Stimulated activated CD4-positive, alpha-beta T cell treated with anti-CD3 and anti-CD28 coated beads, Interleukin-4, amount 100 ng/mL, for 24 hours (primary cell): Measurements from ENCODE around the gene PTPRM.

ENCODE experiments used
- DNase-seq: peaks from one replicate; pipeline ENCODE4 v3.0.0-alpha.2; 2020

The PTPRM gene

DNA sequence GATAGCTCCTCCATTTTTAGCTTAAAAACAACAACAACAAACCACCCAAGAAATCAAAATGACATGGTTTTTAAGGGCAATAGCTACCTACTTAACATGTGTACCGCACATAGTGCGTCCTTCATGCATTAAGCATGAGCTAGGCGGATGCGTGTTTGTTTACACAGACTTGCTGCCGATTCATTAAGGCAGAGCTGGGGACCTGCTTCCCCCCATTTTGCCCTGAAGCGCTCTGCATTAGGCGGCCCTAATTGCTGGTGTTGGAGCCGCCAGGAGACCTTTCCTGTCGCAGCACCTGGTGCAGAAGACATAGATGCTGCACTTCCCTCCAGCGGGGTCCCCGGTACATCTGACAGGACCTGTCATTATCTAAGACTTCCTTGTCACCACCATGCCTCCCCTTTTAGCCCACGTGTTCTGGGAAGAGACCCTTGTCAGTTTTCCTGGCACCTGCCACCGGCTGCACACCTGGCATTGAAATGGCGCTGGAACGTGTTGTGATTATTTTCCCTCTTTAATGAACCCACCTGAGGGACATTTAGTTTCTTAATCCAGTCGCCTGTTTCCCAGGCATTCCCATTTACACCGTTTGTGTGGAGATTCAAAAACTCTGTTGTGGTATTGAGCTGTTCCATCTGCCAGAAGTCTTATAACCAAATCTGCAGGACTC lies 781.1 kb downstream of the PTPRM start:
- DNase-seq: no peak

DNA sequence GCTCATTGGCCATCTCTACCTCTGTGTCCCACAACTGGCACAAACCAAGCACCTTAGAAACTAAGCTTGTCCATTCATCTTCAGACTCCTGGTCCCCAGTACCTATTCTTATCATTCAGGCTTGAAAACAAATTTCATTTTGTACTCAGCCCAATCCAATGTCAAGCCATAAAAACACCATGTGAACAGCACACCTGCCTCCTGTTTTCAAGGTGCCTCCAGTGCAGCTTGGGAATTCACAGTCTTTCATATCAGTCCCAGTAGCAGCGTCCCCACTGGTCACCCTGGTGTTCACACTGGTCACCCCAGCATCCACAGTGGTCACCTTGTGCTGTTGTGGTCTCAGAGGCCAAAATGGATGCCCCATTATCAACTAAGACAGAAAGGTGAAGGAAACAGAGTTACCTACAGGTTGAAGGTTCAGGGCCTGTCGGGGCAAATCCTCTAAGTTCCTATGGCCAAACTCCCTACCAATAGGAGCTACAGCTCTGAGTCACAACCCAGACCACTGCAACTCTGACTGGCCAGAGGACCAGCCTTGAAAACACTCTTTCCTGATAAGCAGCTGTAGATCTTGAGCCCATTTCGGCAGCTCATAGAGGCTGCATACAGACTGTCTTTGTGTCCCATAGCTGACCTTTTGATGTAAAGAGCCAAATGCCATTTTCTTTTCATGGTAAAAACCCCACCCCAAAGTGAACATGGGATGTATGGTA lies 782.6 kb downstream of the PTPRM start:
- no peak for DNase-seq

DNA sequence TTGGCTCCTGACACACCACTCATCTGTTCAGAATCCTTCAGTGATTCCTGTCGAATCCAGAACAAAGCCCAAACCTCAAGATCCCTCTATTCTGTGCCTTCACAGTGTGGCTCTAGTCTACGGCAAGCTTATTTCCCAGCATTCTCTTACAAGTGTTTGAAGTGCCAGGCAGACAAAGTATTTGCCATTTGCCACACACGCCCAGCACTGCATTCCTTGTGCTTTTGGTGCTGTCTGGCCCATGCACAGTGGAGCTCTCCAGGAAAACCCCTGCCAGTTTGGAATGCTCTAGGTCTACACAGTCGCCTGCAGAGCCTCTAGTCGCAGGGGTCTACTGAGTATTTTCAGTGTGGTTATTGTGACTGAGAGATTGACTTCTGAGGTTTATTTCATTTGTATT lies 783.5 kb downstream of the PTPRM start:
- DNase-seq: no peak

DNA sequence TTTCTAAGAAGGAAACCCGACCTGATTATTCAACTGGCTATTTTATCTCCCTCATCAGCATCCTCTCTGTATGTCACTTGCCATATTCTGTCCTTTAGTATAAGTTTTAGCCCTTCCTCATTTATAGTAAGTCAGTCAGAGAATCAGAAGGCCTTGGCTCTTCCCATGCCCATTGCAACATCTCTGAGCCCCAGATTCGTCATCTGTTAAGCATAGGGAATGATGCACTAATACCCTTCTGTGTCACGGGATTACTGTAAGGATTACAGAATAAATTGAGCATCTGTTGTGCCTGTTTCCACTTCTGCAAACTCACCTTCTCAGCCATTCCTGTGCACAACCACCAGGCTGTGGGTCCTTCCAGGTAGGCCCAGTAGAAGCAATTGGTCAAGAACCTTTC lies 784.0 kb downstream of the PTPRM start:
- no peak for DNase-seq

DNA sequence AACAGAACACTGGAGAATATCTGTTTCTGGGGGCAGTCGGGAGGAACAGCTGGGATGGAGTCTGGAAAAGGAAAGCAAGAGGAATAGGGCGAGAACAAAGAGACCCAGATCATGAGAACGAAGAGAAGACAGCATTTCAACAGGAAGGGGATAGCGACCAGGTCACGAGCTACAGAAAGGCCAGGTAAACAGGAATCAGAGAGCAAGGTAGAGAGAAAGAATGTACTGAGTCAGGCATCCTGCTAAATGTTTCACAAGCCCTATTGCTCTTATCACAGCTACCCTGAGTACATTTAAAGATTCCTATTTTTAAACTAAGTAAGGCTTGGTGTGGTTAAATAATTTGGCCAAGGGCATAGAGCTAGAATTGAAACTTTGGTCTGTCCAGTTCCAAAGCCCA lies 787.2 kb downstream of the PTPRM start:
- no peak for DNase-seq

- DNase-seq: no peak
Measured at GRCh38 chr18:8356001-8356400, 788.9 kb downstream of the PTPRM start.

DNA sequence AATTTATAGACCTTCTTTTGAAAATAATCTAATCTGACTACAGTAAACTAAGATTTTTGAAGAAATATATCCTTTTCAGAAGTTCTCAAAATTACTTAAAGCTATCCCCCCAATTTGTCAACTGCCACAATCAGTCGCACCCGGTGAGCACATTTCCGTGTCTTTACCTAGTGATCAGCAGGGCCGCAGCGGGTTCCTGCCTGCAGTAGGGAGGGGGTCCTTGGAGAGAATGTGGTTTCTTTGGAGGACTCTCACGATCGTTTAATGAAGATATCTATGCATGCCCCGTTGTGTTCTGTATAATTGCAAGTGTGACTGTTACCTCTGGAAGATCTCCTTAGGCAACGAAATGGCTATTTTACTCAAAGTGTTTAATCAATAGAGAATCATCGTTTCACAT lies 790.2 kb downstream of the PTPRM start:
- DNase-seq: no peak

GRCh38 chr18:8358033-8358765 lies 791.1 kb downstream of the PTPRM start:
- no peak for DNase-seq

DNA sequence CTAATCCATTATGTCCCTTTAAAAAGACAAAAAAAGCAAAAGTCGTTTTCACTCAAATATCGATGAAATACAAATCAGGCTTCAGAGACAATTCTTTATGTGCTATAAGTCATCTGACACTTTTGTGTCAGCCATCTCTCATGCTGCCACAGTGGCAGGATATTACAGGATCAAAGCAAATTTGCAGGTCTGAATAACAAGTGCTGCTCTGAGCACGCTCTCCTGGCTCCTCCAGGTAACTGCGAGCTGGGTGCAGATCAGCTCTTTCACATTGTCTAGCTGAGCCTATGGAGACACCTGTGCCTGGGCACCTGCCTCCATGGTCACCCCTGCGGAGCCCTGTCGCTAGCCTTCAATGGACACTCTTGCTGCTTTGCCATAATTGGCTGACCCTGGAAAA lies 792.0 kb downstream of the PTPRM start:
- no peak for DNase-seq

DNA sequence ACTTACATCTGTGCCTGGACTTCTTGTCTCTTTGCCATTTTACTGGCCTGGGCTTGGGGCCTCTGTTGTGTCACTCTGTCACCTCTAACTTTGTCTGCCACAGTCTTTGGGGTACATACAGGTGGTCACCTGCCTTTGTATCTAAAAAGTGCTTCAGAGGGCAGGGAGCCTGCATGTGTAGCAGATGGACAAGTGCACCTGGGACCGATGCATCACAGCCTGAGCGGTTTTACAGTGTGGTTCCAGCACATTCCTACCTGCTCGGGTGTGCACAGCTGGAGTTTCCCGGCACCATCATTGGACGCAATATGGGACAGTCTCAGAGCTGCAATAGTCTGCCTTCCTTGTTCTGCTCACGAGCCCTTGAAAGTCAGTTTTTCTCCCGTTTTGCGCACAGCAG lies 792.4 kb downstream of the PTPRM start:
- DNase-seq: no peak

GRCh38 chr18:8361941-8362471 lies 794.9 kb downstream of the PTPRM start:
- no peak for DNase-seq

DNA sequence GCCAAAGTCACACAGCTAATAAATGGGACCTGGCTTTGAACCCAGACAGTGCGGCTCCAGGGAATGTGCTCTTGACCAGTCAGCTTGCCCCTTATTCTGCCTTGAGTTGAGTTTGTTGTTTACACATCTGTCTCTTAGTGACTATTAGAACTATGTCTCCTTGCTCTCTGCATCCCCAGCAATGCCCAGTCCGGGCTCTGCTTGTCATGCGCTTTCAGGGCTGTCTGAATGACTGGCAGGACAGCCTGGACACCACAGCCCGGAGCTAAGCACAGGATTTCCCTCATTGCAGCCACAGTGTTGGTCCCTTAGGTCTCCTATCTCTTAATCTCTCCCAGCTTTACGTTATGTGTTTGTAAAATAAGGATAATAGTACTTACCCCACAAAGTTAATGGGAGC lies 795.7 kb downstream of the PTPRM start:
- no peak for DNase-seq

- DNase-seq: no peak
Measured at GRCh38 chr18:8364385-8364784, 797.3 kb downstream of the PTPRM start.

DNA sequence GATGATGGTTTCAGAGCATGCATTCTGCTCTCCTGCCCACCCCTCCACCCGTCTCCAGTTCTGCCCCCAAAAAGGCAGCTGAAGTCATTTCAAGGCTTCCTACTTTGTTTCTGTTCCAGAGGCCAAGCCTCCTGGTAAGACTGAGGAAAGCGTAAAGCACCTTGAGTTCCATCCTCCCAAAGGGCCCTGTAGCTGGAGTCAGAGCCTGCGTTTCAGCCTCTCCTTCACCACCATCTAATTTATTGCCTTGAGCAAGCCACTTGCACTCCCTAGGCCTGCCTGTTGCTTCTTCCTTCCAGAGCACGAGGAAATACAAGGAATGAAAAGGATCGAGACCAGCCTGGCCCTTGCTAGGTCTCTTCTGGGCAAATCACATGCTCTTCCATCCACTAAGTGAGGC lies 797.9 kb downstream of the PTPRM start:
- no peak for DNase-seq

DNA sequence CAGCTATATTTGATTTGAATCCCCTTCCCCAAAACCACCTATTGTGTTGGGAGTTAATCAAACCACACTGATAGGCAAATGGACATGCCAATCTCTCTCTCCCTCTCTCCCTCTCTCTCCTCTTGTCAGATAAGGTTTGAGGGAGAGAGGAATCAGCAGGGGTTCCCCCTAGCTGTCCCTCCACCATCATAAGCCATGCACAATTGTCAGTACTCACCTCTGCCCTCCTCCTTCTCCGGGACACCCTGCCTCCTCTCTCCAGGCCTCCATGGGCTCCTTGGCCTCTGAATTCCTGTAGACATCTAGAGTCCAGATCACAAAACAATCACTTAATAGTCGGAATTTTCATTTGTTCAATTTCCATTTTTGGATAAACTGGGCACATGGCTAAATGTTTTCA lies 798.4 kb downstream of the PTPRM start:
- no peak for DNase-seq

DNA sequence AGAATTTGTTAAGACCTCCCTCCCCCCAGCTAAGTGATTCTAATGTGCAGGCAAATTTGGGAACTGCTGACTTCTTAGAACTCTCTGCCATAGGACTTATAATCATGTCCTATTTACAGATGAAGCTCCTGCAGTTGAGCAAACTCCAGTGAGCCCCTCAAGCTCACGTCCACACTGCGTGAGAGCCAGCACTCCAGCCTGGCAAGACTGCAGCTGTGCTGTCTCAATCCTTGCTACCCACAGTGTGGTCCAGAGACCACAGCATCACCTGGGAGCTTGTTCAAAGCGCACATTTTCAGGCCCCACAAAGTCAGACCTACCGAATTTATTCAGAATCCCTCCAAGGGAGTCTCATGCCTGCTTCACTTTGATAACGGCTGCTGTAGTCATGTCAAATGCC lies 799.0 kb downstream of the PTPRM start:
- DNase-seq: no peak

DNA sequence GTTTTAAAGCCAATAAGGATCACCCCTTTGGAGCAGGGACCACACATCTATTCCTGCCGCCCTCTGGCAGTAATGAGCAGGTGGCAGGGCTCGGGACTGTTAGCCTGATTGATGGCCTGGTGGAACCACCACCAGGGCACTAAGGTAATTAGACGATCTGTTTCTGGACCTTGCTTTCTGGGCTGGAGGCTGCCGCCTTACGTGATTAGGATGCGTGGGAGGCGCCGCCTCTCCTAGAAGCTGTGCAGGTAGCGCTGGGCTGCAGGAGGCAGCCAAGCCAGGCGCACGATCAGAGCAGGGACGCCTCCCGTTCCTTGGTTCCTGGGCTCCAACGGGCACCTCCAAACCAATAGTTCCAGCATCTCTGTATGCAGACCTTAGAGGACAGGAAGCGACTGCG lies 799.5 kb downstream of the PTPRM start:
- DNase-seq: no peak

GRCh38 chr18:8367217-8367988 lies 800.3 kb downstream of the PTPRM start:
- DNase-seq: no peak

GRCh38 chr18:8368512-8369217 lies 801.5 kb downstream of the PTPRM start:
- no peak for DNase-seq

DNA sequence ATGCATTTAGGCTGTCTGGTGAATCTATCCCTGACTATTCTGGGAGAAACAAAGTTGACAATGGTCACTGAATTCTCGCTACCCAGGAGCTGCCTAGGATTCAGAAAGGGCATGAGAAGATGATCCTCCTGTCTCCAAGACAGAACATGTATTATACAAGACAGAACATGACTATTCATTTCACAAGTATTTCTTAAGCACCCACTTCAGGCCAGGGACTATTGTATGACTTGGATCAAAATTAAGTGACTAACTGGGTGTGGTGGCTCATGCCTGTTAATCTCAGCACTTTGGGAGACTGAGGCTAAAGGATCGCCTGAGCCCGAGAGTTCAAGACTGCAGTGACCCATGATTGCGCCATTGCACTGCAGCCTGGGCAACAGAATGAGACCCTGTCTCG lies 806.4 kb downstream of the PTPRM start:
- no peak for DNase-seq

- no peak for DNase-seq
Measured at GRCh38 chr18:8374676-8375075, 807.6 kb downstream of the PTPRM start.

DNA sequence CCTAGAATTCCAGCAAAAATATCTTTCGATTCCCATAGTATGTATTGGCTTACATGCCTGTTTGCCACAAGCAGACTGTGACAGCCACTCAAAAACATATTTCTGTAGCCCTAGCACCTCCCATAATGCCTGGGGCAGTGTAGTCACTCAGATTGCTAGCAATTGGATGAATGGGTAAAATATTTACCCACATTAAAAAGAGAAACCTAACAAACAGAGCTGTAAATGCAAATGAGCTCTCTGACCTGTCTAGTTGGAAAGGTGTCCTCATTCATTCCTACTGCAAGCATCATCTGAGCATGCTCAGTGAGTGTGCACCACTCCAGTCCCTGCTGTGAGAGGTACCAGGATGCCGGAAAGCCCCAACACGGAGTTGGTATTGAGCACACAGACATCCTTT lies 808.1 kb downstream of the PTPRM start:
- DNase-seq: no peak

DNA sequence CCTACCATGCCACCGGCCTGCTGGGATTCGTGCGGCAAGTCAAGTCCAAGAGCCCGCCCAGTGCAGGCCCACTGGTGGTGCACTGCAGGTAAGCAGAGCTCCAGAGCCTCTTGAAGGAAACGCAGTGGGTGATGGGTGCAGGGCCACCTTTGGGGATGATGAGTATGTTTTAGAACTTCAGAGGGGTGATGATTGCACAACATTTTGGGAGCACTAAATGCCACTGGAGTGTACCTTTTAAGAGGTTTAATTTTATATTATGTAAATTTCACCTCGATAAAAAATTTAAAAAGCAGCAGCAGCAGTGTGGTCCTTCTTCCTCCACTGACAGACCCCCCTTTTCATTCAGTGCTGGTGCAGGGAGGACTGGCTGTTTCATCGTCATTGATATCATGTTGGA lies 809.0 kb downstream of the PTPRM start:
- no peak for DNase-seq
